Measurements from ENCODE around the gene TFPI. TPM values are rescaled to one million over a fixed set of nuclear protein-coding genes. Genes with fewer than 3 reads are reported as not detected.

TFPI gene
- total RNA-seq: 46.9 and 47.1 TPM in 2 replicates

GRCh38 chr2:187554011-187554703 is at the start of gene TFPI:
Gene TFPI (minus strand): TSS chr2:187554435. CDS start chr2:187503768, 50,667 bp downstream.

Small RNA genes lying within 50 kb of the gene (small RNA-seq; reads per million reads assigned to genes)
- not detected for gene GAPDHP59

Other genes starting within 250 kb of the TFPI start
- gene CALCRL, start 106.2 kb downstream of the TFPI start, total RNA-seq: 3.5 and 4.2 TPM in 2 replicates

Data from hair follicle dermal papilla cell (primary cell).